B cell (primary cell): ENCODE results near the gene IRX6. TPM values are rescaled to one million over a fixed set of nuclear protein-coding genes. Genes with fewer than 3 reads are reported as not detected.

Experiments used
- ATAC-seq: fragments of 200-7000 bp; cut with Tn5 transposase; one replicate; pipeline ENCODE4 v1.10.0; 2021; ENCODE audit warnings: low read depth, mild to moderate bottlenecking, moderate number of reproducible peaks, moderate library complexity
- CTCF ChIA-PET: fragments of 350-600 bp; sonication (Branson Sonifier 250); formaldehyde crosslinking; loops from one replicate; lab custom pipeline; 2021; ENCODE audit warnings: antibody characterized with exemption, inconsistent platforms; lab: Charles Lee
- POLR2A ChIA-PET: fragments of 350-600 bp; sonication (Branson Sonifier 250); formaldehyde crosslinking; loops from one replicate; lab custom pipeline; 2021; ENCODE audit warnings: antibody characterized with exemption; lab: Charles Lee
- DNase-seq: peaks from one replicate; pipeline ENCODE4 v3.0.0; 2013
- H2AFZ ChIP-seq: 2 replicates; pipeline ENCODE4 v1.6.1; 2012; ENCODE audit warnings: mild to moderate bottlenecking, low read depth, low read length; ENCODE audit not compliant: insufficient read depth, poor library complexity, severe bottlenecking
- H3K27ac ChIP-seq, 2 donors: 1 replicate in 1 of 2; 2 replicates in 1 of 2; pipeline ENCODE4 v1.5.1; 2012 to 2013; ENCODE audit warnings: low read length in 2 of 2, mild to moderate bottlenecking in 2 of 2, moderate library complexity in 1 of 2
- H3K27me3 ChIP-seq, 4 experiments: fragments of 200-600 bp in 1 of 4; sonication (generic) in 1 of 4; replicated peaks in 1 of 4; 1 replicate in 2 of 4; 2 replicates in 2 of 4; pipeline versions ENCODE4 v1.6.1 to v1.7.0; 2013 to 2016; ENCODE audit warnings: low read length in 3 of 4, mild to moderate bottlenecking in 2 of 4, mixed read lengths in 1 of 4, moderate library complexity in 1 of 4; ENCODE audit not compliant: insufficient read depth in 4 of 4, control insufficient read depth in 3 of 4; ENCODE audit errors: control extremely low read depth in 1 of 4
- H3K36me3 ChIP-seq, 2 experiments: replicated peaks in 1 of 2; 1 replicate in 1 of 2; 2 replicates in 1 of 2; pipeline versions ENCODE4 v1.6.1 to v1.7.1; 2013; ENCODE audit warnings: low read length in 1 of 2; ENCODE audit not compliant: insufficient read depth in 2 of 2, control insufficient read depth in 1 of 2; ENCODE audit errors: control extremely low read depth in 1 of 2, extremely low read depth in 1 of 2
- H3K4me1 ChIP-seq, 2 donors: fragments of 200-600 bp in 1 of 2; sonication (generic) in 1 of 2; 1 replicate in 1 of 2; 2 replicates in 1 of 2; pipeline versions ENCODE4 v1.5.1 to v1.6.1; 2013 to 2017; ENCODE audit warnings: low read length in 2 of 2; ENCODE audit not compliant: control insufficient read depth in 2 of 2, insufficient read depth in 2 of 2
- H3K4me2 ChIP-seq: replicated peaks from 2 replicates; pipeline ENCODE3; 2012; ENCODE audit warnings: mild to moderate bottlenecking, low read depth, low read length; ENCODE audit not compliant: poor library complexity, severe bottlenecking
- H3K4me3 ChIP-seq, 5 experiments: fragments of 200-600 bp in 1 of 5; sonication (generic) in 1 of 5; 1 replicate in 3 of 5; 2 replicates in 2 of 5; pipeline versions ENCODE4 v1.5.1 to v1.7.0; 2011 to 2016; ENCODE audit warnings: low read length in 4 of 5, mild to moderate bottlenecking in 4 of 5, low read depth in 2 of 5, control low read depth in 1 of 5, moderate library complexity in 1 of 5; ENCODE audit not compliant: insufficient read depth in 1 of 5; ENCODE audit errors: control extremely low read depth in 1 of 5, extremely low read depth in 1 of 5
- H3K79me2 ChIP-seq: fragments of 200-600 bp; sonication (generic); one replicate; pipeline ENCODE4 v1.6.0; 2016; ENCODE audit warnings: low read length; ENCODE audit not compliant: control insufficient read depth, insufficient read depth
- H3K9ac ChIP-seq: fragments of 200-600 bp; sonication (generic); 2 replicates; pipeline ENCODE4 v1.6.1; 2017; ENCODE audit warnings: mild to moderate bottlenecking, low read length, moderate library complexity
- H3K9me3 ChIP-seq, 3 donors: one replicate each; pipeline versions ENCODE4 v1.6.1 to v1.7.1; 2013; ENCODE audit warnings: low read length in 2 of 3; ENCODE audit not compliant: control insufficient read depth in 2 of 3, insufficient read depth in 1 of 3; ENCODE audit errors: control extremely low read depth in 1 of 3
- H4K20me1 ChIP-seq: 2 replicates; pipeline ENCODE4 v1.6.0; 2012; ENCODE audit warnings: mild to moderate bottlenecking, low read length; ENCODE audit not compliant: insufficient read depth, control insufficient read depth, poor library complexity, severe bottlenecking
- H3K27ac Mint-ChIP-seq: one replicate; pipeline ENCODE4 v1.8.0; 2021; ENCODE audit warnings: mixed read lengths
- H3K27me3 Mint-ChIP-seq: one replicate; pipeline ENCODE4 v1.8.0; 2021; ENCODE audit warnings: mixed read lengths
- H3K4me1 Mint-ChIP-seq: one replicate; pipeline ENCODE4 v1.8.0; 2021; ENCODE audit warnings: mixed read lengths
- H3K4me3 Mint-ChIP-seq: one replicate; pipeline ENCODE4 v1.8.0; 2021; ENCODE audit warnings: mixed read lengths
- H3K9me3 Mint-ChIP-seq: one replicate; pipeline ENCODE4 v1.8.0; 2022; ENCODE audit warnings: mixed read lengths; ENCODE audit not compliant: insufficient read depth
- EZH2 ChIP-seq: IDR thresholded peaks from 2 replicates; pipeline ENCODE4 v1.6.1; 2012; ENCODE audit warnings: borderline replicate concordance, low read depth, mild to moderate bottlenecking, moderate library complexity, low read length; ENCODE audit not compliant: insufficient read depth, poor library complexity, severe bottlenecking
- WGBS: methylation state at CpG from one replicate; pipeline ENCODE4 v1.1.5; 2013; ENCODE audit warnings: missing lambda C conversion rate; ENCODE audit not compliant: insufficient coverage; 5-methylcytosine and 5-hydroxymethylcytosine counted together
- intact Hi-C: fragments of 100-400 bp; cut with micrococcal nuclease; formaldehyde crosslinking; loops from one replicate; pipeline ENCODE4 v1.10.0; 2022
- polyA plus RNA-seq: library from polyadenylated mRNA; depleted of rRNA; stranded (reverse); fragments of >200 nt; gene quantifications from 2 replicates; pipeline ENCODE4 v1.2.3, GENCODE V29; 2012
- total RNA-seq, 2 donors: library from RNA; stranded (reverse); fragments of 120-200 nt in 1 of 2; gene quantifications; 1 replicate in 1 of 2; 2 replicates in 1 of 2; pipeline versions ENCODE4 v1.2.3 to v1.2.4, GENCODE V29; 2013 to 2022
- TF ChIP-seq, protein P1 (sequence below): fragments of 200-600 bp; IDR thresholded peaks from one replicate; pipeline ENCODE4 v1.8.0; 2022; ENCODE audit warnings: antibody characterized with exemption, mild to moderate bottlenecking

Gene IRX6
- total and polyA plus RNA-seq, 2 donors (not counting 1 experiment from before 2014, with no cell fraction given), result 0.10 to 0.15 TPM

DNA sequence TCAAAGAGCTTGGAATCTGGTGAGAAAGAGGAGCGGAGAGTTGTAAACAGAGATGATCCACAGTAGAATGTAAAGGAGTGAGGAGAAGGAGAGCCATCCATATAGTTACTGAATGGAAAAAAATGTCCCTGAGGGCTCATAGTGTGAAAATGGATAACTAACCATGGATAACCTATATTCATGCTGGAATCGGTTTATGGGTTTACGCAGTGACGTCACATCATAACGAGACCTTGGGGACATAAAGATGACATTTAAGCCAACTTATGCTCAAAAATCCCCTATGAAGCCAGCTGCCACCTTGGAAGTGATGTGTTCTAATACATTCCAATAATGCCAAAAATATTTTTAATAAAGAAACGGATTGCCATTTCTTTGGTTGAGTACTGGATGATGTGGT lies 22.5 kb downstream of the IRX6 start:
- H3K4me1 ChIP-seq, result no peaks in the 10 kb centered on the region
- Mint-ChIP-seq H3K9me3 (no peaks in the 10 kb centered on the region), H3K4me3 (no peak overlapping the region), H3K27me3 (peaks cover 3% of the 10 kb centered on the region), H3K27ac (no peak overlapping the region), H3K4me1 (peaks cover 3% of the 10 kb centered on the region)
- ATAC-seq, result no peak
- DNase-seq, result no peak
- H3K9ac ChIP-seq, result no peak overlapping the region
- no peaks in the 10 kb centered on the region for H3K27me3 ChIP-seq
- no peaks in the 10 kb centered on the region for H3K36me3 ChIP-seq
- no peaks in the 10 kb centered on the region for H4K20me1 ChIP-seq
- WGBS, result 100% methylated on average over 1 of the region's 6 CpGs
- no peak overlapping the region for H3K27ac ChIP-seq
- no peaks in the 10 kb centered on the region for H3K79me2 ChIP-seq
- TF ChIP-seq EZH2, result no peak
- TF ChIP-seq, protein P1, sequence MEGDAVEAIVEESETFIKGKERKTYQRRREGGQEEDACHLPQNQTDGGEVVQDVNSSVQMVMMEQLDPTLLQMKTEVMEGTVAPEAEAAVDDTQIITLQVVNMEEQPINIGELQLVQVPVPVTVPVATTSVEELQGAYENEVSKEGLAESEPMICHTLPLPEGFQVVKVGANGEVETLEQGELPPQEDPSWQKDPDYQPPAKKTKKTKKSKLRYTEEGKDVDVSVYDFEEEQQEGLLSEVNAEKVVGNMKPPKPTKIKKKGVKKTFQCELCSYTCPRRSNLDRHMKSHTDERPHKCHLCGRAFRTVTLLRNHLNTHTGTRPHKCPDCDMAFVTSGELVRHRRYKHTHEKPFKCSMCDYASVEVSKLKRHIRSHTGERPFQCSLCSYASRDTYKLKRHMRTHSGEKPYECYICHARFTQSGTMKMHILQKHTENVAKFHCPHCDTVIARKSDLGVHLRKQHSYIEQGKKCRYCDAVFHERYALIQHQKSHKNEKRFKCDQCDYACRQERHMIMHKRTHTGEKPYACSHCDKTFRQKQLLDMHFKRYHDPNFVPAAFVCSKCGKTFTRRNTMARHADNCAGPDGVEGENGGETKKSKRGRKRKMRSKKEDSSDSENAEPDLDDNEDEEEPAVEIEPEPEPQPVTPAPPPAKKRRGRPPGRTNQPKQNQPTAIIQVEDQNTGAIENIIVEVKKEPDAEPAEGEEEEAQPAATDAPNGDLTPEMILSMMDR, result no peak
- no peaks in the 10 kb centered on the region for H3K9me3 ChIP-seq
- intact Hi-C loops, result no loop called here
- H3K4me3 ChIP-seq, result no peak overlapping the region
- CTCF ChIA-PET, result no interaction called here
- no peak overlapping the region for H3K4me2 ChIP-seq
- no peak overlapping the region for H2AFZ ChIP-seq
- POLR2A ChIA-PET, result no interaction called here

DNA sequence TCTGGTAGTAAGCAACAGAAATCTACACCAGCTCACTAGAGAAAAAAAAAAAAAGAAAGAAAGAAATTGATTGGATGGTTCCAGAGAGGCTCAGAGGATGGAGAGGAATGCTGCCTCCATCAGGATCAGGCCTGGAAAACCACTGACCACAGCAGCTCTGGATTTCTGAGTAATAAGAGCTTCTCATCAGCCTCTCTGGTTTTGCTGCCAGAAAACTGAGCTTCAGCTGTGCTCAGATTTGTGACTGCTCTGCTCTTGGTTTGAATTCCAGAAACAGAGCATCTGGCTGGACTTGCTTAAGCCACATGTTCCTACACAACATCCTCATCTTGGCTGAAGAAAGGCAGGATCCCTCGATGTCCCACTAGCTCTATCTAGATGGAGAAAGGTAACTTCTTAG lies 25.9 kb downstream of the IRX6 start:
- H3K27ac Mint-ChIP-seq, result no peak overlapping the region
- no peak overlapping the region for H3K9ac ChIP-seq
- no peak overlapping the region for H3K27ac ChIP-seq
- no peaks in the 10 kb centered on the region for H3K79me2 ChIP-seq
- no peak overlapping the region for H2AFZ ChIP-seq
- intact Hi-C loops, result no loop called here
- TF ChIP-seq, protein P1, result no peak
- TF ChIP-seq EZH2, result no peak
- ATAC-seq, result no peak
- no peaks in the 10 kb centered on the region for H3K9me3 Mint-ChIP-seq
- ChIA-PET POLR2A (no interaction called here), CTCF (no interaction called here)
- H3K27me3 ChIP-seq, result no peaks in the 10 kb centered on the region
- DNase-seq, result no peak
- H3K4me1 ChIP-seq, result no peaks in the 10 kb centered on the region
- no peak overlapping the region for H3K4me3 ChIP-seq
- peaks cover 7% of the 10 kb centered on the region for H3K4me1 Mint-ChIP-seq
- H3K4me2 ChIP-seq, result no peak overlapping the region
- no peaks in the 10 kb centered on the region for H4K20me1 ChIP-seq
- no CpG with 5 or more reads among the region's 1 CpG for WGBS
- no peak overlapping the region for H3K4me3 Mint-ChIP-seq
- no peaks in the 10 kb centered on the region for H3K36me3 ChIP-seq
- peaks cover 0 to 6% (median 0%) of the 10 kb centered on the region in 3 donors for H3K9me3 ChIP-seq
- H3K27me3 Mint-ChIP-seq, result peaks cover 3% of the 10 kb centered on the region
